HG03442 (cell line): ENCODE results near the gene CIART.
"Not testable (repeated sequence)": the region's sequence is repeated elsewhere in the genome, so short reads cannot be mapped to it uniquely, and the experiment has no call there.

Source experiments
- ATAC-seq: cut with Tn5 transposase; IDR thresholded peaks from one replicate; pipeline ENCODE4 v1.9.1; 2021; ENCODE audit warnings: mild to moderate bottlenecking, moderate library complexity; ENCODE audit not compliant: unreplicated experiment

The CIART gene

GRCh38 chr1:150308585-150308984 is 26.2 kb downstream of the CIART start:
- ATAC-seq: not testable (repeated sequence)

- no peak for ATAC-seq
Measured at GRCh38 chr1:150309758-150310508, 27.6 kb downstream of the CIART start.

GRCh38 chr1:150311762-150312161 is 29.4 kb downstream of the CIART start:
- ATAC-seq: no peak

- not testable (repeated sequence) for ATAC-seq
Measured at GRCh38 chr1:150314691-150315090, 32.3 kb downstream of the CIART start.

- no peak for ATAC-seq
Measured at GRCh38 chr1:150320667-150320978, 38.3 kb downstream of the CIART start.

GRCh38 chr1:150321826-150322166 is 39.4 kb downstream of the CIART start:
- ATAC-seq: no peak

- no peak for ATAC-seq
Measured at GRCh38 chr1:150322310-150322709, 40.0 kb downstream of the CIART start.

- no peak for ATAC-seq
Measured at GRCh38 chr1:150332651-150333290, 50.4 kb downstream of the CIART start.
